HepG2 (cell line): ENCODE measurements around the gene ARL2. TPM values are rescaled to one million over a fixed set of nuclear protein-coding genes. Genes with fewer than 3 reads are reported as not detected.
A peak's percentile ranks its signal among the peaks of the same experiment; 100 is the strongest.

Experiments
- CBX2 ChIP-seq, 2 experiments: fragments of 200-600 bp in 1 of 2; sonication (generic); formaldehyde crosslinking in 1 of 2; IDR thresholded peaks; 2 replicates each; pipeline versions ENCODE4 v1.7.0 to v1.8.1; 2018 to 2022; ENCODE audit warnings: low read depth in 2 of 2, low read length in 1 of 2, mild to moderate bottlenecking in 1 of 2, missing genetic modification reagents in 1 of 2
- CSRNP2 ChIP-seq: sonication (generic); formaldehyde crosslinking; conservative IDR thresholded peaks from 2 replicates; pipeline ENCODE4 v1.8.0; 2022; ENCODE audit warnings: low read depth, missing genetic modification reagents
- GLI4 ChIP-seq: sonication (generic); formaldehyde crosslinking; IDR thresholded peaks from 2 replicates; pipeline ENCODE4 v1.5.1; 2020; ENCODE audit warnings: missing genetic modification reagents, mild to moderate bottlenecking, moderate library complexity, borderline replicate concordance
- HNF4G ChIP-seq, 2 experiments: sonication (generic) in 1 of 2; formaldehyde crosslinking in 1 of 2; IDR thresholded peaks; 2 replicates each; pipeline versions ENCODE4 v1.4.0 to v1.6.1; 2011 to 2020; ENCODE audit warnings: borderline replicate concordance in 2 of 2, low read depth in 2 of 2, mild to moderate bottlenecking in 2 of 2, low read length in 1 of 2, missing genetic modification reagents in 1 of 2, moderate library complexity in 1 of 2
- MED1 ChIP-seq: sonication (generic); formaldehyde crosslinking; IDR thresholded peaks from 2 replicates; pipeline ENCODE4 v1.4.0; 2020; ENCODE audit warnings: missing genetic modification reagents
- NR2F1 ChIP-seq, 2 experiments: fragments of 450-650 bp in 1 of 2; formaldehyde crosslinking in 1 of 2; IDR thresholded peaks; 2 replicates each; pipeline versions ENCODE4 v1.5.0 to v1.6.1; 2016 to 2020; ENCODE audit warnings: mild to moderate bottlenecking in 1 of 2, missing compliant biosample characterization in 1 of 2, missing genetic modification reagents in 1 of 2, moderate library complexity in 1 of 2
- PAWR ChIP-seq: sonication (generic); formaldehyde crosslinking; IDR thresholded peaks from 2 replicates; pipeline ENCODE4 v1.4.0; 2020; ENCODE audit warnings: missing genetic modification reagents, mild to moderate bottlenecking, borderline replicate concordance
- RARA ChIP-seq: IDR thresholded peaks from 2 replicates; pipeline ENCODE4 v1.6.1; 2016; ENCODE audit warnings: missing genetic modification reagents, missing compliant biosample characterization
- SPEN ChIP-seq: sonication (generic); formaldehyde crosslinking; IDR thresholded peaks from 2 replicates; pipeline ENCODE4 v1.5.1; 2020; ENCODE audit warnings: low read depth, mild to moderate bottlenecking, missing genetic modification reagents
- YEATS2 ChIP-seq: sonication (generic); formaldehyde crosslinking; IDR thresholded peaks from 2 replicates; pipeline ENCODE4 v1.4.0; 2020; ENCODE audit warnings: missing genetic modification reagents, borderline replicate concordance
- ZNF18 ChIP-seq: sonication (generic); formaldehyde crosslinking; IDR thresholded peaks from 2 replicates; pipeline ENCODE4 v1.8.0; 2022; ENCODE audit warnings: mild to moderate bottlenecking, missing genetic modification reagents; ENCODE audit not compliant: insufficient replicate concordance
- ZNF280D ChIP-seq: sonication (generic); formaldehyde crosslinking; IDR thresholded peaks from 2 replicates; pipeline ENCODE4 v1.5.1; 2020; ENCODE audit warnings: mild to moderate bottlenecking, missing genetic modification reagents
- ZSCAN5A ChIP-seq: sonication (generic); formaldehyde crosslinking; IDR thresholded peaks from 2 replicates; pipeline ENCODE4 v1.8.0; 2022; ENCODE audit warnings: mild to moderate bottlenecking, missing genetic modification reagents, borderline replicate concordance
- polyA plus RNA-seq, 8 experiments: library from polyadenylated mRNA; depleted of rRNA in 3 of 8; stranded (reverse) in 7 of 8; unstranded in 1 of 8; fragments of >200 nt; fragmentation: Illumina TruSeq in 4 of 8; extraction: Trizol in 4 of 8; gene quantifications; 2 replicates each; pipeline versions ENCODE4 v1.2.1 to v1.2.3, GENCODE V29; 2011 to 2016; ENCODE audit warnings: low read depth in 4 of 8, missing spikeins in 1 of 8, mixed read lengths in 1 of 8; ENCODE audit not compliant: insufficient read depth in 1 of 8
- total RNA-seq, 5 experiments: library from RNA; depleted of rRNA; stranded (reverse); fragments of >200 nt; fragmentation: Illumina TruSeq; extraction: Trizol; gene quantifications; 2 replicates each; pipeline ENCODE4 v1.2.3, GENCODE V29; 2016; ENCODE audit warnings: low read depth in 1 of 5
- TF ChIP-seq, protein P1 (sequence below): sonication (generic); formaldehyde crosslinking; IDR thresholded peaks from 2 replicates; pipeline ENCODE4 v1.4.0; 2020; ENCODE audit warnings: missing genetic modification reagents

Gene ARL2
- total and polyA plus RNA-seq, 2 of the 13 experiments (the other 11 are each of a cell fraction or from before 2014, with no cell fraction given), result 82.9 to 84.4 TPM

DNA sequence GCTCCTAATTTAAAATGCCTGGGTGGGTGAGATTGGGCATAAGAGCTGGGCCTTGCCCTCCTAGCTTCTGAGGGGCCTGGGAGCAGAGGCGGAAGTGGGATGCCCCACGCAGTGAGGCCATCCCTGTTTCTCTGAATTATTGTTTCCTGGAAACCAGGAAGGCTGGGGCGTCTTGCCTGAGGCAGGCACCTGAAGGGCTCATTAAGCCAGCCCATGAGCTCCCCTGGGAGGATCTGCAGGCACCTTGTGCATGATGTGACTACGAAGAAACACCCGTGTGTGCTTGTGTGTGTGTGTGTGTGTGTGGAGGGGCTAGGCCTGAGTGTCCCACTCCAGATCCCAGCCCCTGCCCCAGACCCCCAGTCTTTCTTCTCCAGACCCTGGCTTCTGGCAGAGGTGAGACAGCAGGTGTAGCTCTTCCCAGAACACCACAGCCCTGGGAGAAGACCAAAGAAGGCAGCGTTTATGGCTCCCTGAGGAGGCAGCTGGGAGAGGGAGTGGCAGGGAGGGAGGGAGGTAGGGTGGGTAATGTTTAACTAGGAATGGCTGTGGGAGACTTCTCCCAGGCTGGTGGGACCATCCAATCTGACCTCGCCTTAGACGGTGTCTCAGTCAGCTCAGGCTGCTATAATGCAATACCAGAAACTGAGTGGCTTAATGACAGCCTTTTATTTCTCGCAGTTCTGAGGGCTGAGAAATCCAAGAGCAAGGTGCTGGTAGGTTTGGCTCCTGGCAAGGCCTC lies 15.1 kb upstream of the ARL2 start (continued):
- no peak for TF ChIP-seq NR2F1 (CRISPR knock-in tag; IDR thresholded peaks at IDR 0.05)
- TF ChIP-seq GLI4 (CRISPR knock-in tag), result no peak
- peak; percentile 4; the same call in 1 of the 2 replicates for TF ChIP-seq RARA
- 0 out of 2 replicates have a peak, but pooled peaks have one; percentile 23 for TF ChIP-seq MED1 (CRISPR knock-in tag)
- TF ChIP-seq HNF4G (IDR thresholded peaks at IDR 0.05; ENCODE audit: borderline replicate concordance, low read depth, low read length), result no peak
- TF ChIP-seq HNF4G (CRISPR knock-in tag; IDR thresholded peaks at IDR 0.05; ENCODE audit: borderline replicate concordance, low read depth), result no peak
- no peak for TF ChIP-seq YEATS2
- no peak for TF ChIP-seq CSRNP2
- TF ChIP-seq SPEN (CRISPR knock-in tag), result peak; percentile 12; the same call in 1 of the 2 replicates
- TF ChIP-seq ZNF280D (CRISPR knock-in tag), result no peak
- TF ChIP-seq CBX2 (IDR thresholded peaks at IDR 0.05; ENCODE audit: low read depth, low read length), result no peak
- no peak for TF ChIP-seq CBX2 (CRISPR knock-in tag; IDR thresholded peaks at IDR 0.05; ENCODE audit: low read depth)
- TF ChIP-seq ZNF18 (CRISPR knock-in tag), result no peak
- TF ChIP-seq, protein P1, sequence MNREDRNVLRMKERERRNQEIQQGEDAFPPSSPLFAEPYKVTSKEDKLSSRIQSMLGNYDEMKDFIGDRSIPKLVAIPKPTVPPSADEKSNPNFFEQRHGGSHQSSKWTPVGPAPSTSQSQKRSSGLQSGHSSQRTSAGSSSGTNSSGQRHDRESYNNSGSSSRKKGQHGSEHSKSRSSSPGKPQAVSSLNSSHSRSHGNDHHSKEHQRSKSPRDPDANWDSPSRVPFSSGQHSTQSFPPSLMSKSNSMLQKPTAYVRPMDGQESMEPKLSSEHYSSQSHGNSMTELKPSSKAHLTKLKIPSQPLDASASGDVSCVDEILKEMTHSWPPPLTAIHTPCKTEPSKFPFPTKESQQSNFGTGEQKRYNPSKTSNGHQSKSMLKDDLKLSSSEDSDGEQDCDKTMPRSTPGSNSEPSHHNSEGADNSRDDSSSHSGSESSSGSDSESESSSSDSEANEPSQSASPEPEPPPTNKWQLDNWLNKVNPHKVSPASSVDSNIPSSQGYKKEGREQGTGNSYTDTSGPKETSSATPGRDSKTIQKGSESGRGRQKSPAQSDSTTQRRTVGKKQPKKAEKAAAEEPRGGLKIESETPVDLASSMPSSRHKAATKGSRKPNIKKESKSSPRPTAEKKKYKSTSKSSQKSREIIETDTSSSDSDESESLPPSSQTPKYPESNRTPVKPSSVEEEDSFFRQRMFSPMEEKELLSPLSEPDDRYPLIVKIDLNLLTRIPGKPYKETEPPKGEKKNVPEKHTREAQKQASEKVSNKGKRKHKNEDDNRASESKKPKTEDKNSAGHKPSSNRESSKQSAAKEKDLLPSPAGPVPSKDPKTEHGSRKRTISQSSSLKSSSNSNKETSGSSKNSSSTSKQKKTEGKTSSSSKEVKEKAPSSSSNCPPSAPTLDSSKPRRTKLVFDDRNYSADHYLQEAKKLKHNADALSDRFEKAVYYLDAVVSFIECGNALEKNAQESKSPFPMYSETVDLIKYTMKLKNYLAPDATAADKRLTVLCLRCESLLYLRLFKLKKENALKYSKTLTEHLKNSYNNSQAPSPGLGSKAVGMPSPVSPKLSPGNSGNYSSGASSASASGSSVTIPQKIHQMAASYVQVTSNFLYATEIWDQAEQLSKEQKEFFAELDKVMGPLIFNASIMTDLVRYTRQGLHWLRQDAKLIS, result no peak
- TF ChIP-seq PAWR, result no peak
- no peak for TF ChIP-seq ZSCAN5A (CRISPR knock-in tag)
